ENCODE results near the gene DPEP3. TPM values are rescaled to one million over a fixed set of nuclear protein-coding genes. Genes with fewer than 3 reads are reported as not detected.

The DPEP3 gene
- total and polyA plus RNA-seq, 2 donors from 2014 or later, result 0.19 TPM; not detected in 1

DNA sequence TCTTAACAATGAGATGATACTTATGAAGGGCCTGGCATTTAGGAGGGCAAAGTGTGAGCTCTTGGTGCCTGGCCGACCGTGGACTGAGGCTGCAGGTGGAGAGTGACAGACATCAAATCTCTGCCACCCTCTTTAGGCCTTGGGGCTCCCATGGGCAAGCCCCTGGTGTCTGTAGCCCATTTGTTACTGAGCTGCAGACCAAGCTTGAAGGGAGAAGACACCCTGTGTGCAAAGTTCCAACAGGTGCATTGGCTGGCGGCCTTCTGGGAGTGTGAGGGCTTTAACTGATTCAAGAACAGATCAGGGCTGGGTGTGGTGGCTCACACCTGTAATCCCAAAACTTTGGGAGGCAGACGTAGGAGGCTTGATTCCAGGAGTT is 47.8 kb downstream of the DPEP3 start:
- no peak overlapping the region for H3K27ac ChIP-seq (ENCODE audit: low read depth in 2 of 2, low read length in 2 of 2)
- H3K9ac ChIP-seq (ENCODE audit: low read length in 3 of 3), result no peak overlapping the region
- DNase-seq (no peak), FAIRE-seq (no peak)
- no peak overlapping the region for H3K4me3 ChIP-seq (ENCODE audit: low read length in 3 of 3)
- H3K36me3 ChIP-seq (ENCODE audit: control insufficient read depth in 2 of 3, insufficient read depth in 3 of 3, low read length in 3 of 3), result peaks cover 0 to 11% (median 2%) of the 10 kb centered on the region in 3 donors
- no peaks in the 10 kb centered on the region for H3K9me3 ChIP-seq (ENCODE audit: control insufficient read depth in 2 of 3, insufficient read depth in 1 of 3, low read length in 3 of 3)
- no peaks in the 10 kb centered on the region for H3K27me3 ChIP-seq (ENCODE audit: control insufficient read depth, insufficient read depth, low read length)
- TF ChIP-seq, protein P1, sequence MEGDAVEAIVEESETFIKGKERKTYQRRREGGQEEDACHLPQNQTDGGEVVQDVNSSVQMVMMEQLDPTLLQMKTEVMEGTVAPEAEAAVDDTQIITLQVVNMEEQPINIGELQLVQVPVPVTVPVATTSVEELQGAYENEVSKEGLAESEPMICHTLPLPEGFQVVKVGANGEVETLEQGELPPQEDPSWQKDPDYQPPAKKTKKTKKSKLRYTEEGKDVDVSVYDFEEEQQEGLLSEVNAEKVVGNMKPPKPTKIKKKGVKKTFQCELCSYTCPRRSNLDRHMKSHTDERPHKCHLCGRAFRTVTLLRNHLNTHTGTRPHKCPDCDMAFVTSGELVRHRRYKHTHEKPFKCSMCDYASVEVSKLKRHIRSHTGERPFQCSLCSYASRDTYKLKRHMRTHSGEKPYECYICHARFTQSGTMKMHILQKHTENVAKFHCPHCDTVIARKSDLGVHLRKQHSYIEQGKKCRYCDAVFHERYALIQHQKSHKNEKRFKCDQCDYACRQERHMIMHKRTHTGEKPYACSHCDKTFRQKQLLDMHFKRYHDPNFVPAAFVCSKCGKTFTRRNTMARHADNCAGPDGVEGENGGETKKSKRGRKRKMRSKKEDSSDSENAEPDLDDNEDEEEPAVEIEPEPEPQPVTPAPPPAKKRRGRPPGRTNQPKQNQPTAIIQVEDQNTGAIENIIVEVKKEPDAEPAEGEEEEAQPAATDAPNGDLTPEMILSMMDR (IDR thresholded peaks at IDR 0.05; ENCODE audit: borderline replicate concordance, extremely low read depth, insufficient read depth), result no peak
- peaks cover 0 to 16% (median 11%) of the 10 kb centered on the region in 3 donors for H3K4me1 ChIP-seq (ENCODE audit: control insufficient read depth in 2 of 3, insufficient read depth in 2 of 3, low read depth in 1 of 3, low read length in 3 of 3)
- intact Hi-C loops (cut with DNase I), result no loop called here

DNA sequence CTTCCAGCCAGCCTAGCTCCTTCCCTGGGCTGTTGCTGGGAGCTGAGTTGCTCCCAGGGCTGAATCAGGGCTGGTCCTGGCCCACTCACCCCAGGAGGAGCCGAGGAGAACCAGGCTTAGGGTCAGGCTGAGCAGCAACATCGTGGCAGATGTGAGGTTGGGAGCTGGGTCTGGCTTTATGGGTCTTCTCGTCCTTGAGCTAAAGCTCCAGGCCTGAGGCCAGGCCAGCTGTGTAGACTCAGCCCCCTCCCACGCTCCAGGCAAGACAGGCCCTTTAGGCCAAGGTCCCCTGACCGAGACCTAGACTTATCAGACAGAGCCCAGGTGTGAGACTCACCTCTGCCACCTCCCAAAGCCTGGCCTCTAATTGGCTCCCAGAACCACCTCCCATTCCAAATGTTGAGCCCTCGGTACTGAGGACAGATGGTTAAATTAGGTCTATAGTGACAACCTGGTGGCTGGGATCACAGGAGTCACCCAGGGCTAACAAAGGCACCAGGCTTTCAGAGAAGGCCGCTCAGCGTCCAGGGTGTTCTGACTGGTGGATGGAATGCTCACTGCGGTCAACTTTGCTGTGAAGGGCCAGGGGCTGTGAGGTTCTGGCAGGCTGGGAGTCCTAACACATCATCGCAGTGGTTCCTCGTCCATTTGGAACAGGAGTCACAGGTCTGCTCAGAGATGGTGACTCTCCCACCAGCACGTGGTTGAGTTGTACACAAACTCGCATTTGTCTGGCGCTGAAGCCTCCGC is 48.4 kb downstream of the DPEP3 start, which contains the start of gene CTRL:
CTRL (minus strand) TSS at position 151 of the 750 bp plus-strand sequence; CDS start at position 141, 10 bp downstream.
- DNase-seq (no peak), FAIRE-seq (no peak)
- intact Hi-C loops (cut with DNase I), result no loop called here
- TF ChIP-seq, protein P1 (IDR thresholded peaks at IDR 0.05; ENCODE audit: borderline replicate concordance, extremely low read depth, insufficient read depth), result no peak
- H3K9ac ChIP-seq (ENCODE audit: low read length in 3 of 3), result no peak within 1 kb of the TSS
- no peak within 1 kb of the TSS for H3K4me3 ChIP-seq (ENCODE audit: low read length in 3 of 3)
- H3K27ac ChIP-seq (ENCODE audit: low read depth in 2 of 2, low read length in 2 of 2), result no peak within 1 kb of the TSS
- peaks cover 0 to 11% (median 2%) of the 10 kb centered on the region in 3 donors for H3K36me3 ChIP-seq (ENCODE audit: control insufficient read depth in 2 of 3, insufficient read depth in 3 of 3, low read length in 3 of 3)
- no peaks in the 10 kb centered on the region for H3K9me3 ChIP-seq (ENCODE audit: control insufficient read depth in 2 of 3, insufficient read depth in 1 of 3, low read length in 3 of 3)
- peaks cover 0 to 12% (median 7%) of the 10 kb centered on the region in 3 donors for H3K4me1 ChIP-seq (ENCODE audit: control insufficient read depth in 2 of 3, insufficient read depth in 2 of 3, low read depth in 1 of 3, low read length in 3 of 3)
- no peaks in the 10 kb centered on the region for H3K27me3 ChIP-seq (ENCODE audit: control insufficient read depth, insufficient read depth, low read length)

DNA sequence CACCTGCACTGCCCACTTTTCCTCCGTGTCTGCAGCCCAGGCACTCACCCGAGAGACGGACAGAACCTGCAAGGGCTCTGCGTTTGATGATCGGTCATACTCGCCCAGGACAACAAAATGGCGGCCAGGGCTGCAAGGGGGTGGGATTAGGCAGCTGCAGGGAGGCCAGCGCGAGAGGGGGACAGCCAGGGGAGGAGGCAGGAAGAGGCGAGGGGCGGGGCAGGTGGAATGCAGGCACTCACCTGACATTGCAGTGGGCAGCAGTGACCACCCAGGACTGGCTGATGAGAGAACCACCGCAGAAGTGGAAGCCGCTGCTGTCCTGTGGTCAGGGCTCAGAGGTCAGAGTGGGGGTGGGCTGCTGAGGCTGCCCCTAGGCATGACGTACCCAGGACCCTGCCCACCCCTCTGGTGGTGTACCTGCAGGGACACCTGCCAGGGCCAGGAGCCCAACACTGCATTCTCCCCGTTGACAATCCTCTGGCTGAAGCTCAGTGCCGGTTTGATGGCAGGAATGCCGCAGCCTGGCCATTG is 49.6 kb downstream of the DPEP3 start:
- H3K9ac ChIP-seq (ENCODE audit: low read length in 3 of 3), result no peak overlapping the region
- H3K9me3 ChIP-seq (ENCODE audit: control insufficient read depth in 2 of 3, insufficient read depth in 1 of 3, low read length in 3 of 3), result no peaks in the 10 kb centered on the region
- no peak overlapping the region for H3K4me3 ChIP-seq (ENCODE audit: low read length in 3 of 3)
- no peak for FAIRE-seq
- peaks cover 0 to 17% (median 5%) of the 10 kb centered on the region in 3 donors for H3K4me1 ChIP-seq (ENCODE audit: control insufficient read depth in 2 of 3, insufficient read depth in 2 of 3, low read depth in 1 of 3, low read length in 3 of 3)
- intact Hi-C loops (cut with DNase I), result no loop called here
- no peak for DNase-seq
- H3K36me3 ChIP-seq (ENCODE audit: control insufficient read depth in 2 of 3, insufficient read depth in 3 of 3, low read length in 3 of 3), result peaks cover 0 to 11% (median 2%) of the 10 kb centered on the region in 3 donors
- no peaks in the 10 kb centered on the region for H3K27me3 ChIP-seq (ENCODE audit: control insufficient read depth, insufficient read depth, low read length)
- TF ChIP-seq, protein P1 (IDR thresholded peaks at IDR 0.05; ENCODE audit: borderline replicate concordance, extremely low read depth, insufficient read depth), result no peak
- no peak overlapping the region for H3K27ac ChIP-seq (ENCODE audit: low read depth in 2 of 2, low read length in 2 of 2)

Data from kidney (tissue), 14 donors.